ENCODE data around the gene SPPL2B. TPM values are rescaled to one million over a fixed set of nuclear protein-coding genes. Genes with fewer than 3 reads are reported as not detected.
A peak's percentile ranks its signal among the peaks of the same experiment; 100 is the strongest.
"Not testable (repeated sequence)": the region's sequence is repeated elsewhere in the genome, so short reads cannot be mapped to it uniquely, and the experiment has no call there.

SPPL2B gene
- total and polyA plus RNA-seq, 7 experiments from 2014 or later = 11.1 to 150 (median 112) TPM

GRCh38 chr19:2391118-2391725 lies 62.7 kb downstream of the SPPL2B start:
- Mint-ChIP-seq H3K36me3 (no peaks in the 10 kb centered on the region), H3K4me1 (peaks cover 4 to 16% (median 5%) of the 10 kb centered on the region in 7 donors), H3K27me3 (peaks cover 0 to 13% (median 0%) of the 10 kb centered on the region in 5 donors), H3K4me3 (no peak overlapping the region), H3K27ac (peak overlapping the region in 2 of 9 donors; percentile 1 to 91), H3K9me3 (no peaks in the 10 kb centered on the region)
- DNase-seq (peak in 7 of 9 donors; percentile 26 to 59 (median 46)), ATAC-seq (peak; percentile 88)
- Histone ChIP-seq H3K4me1 (ENCODE audit: control insufficient read depth in 2 of 2, insufficient read depth in 2 of 2, low read length in 2 of 2) (no peaks in the 10 kb centered on the region), H3K4me3 (ENCODE audit: low read length) (no peak overlapping the region), H3K36me3 (ENCODE audit: control insufficient read depth in 2 of 3, insufficient read depth in 3 of 3, low read length in 3 of 3) (no peaks in the 10 kb centered on the region), H3K9me3 (ENCODE audit: control insufficient read depth in 2 of 3, low read length in 3 of 3) (no peaks in the 10 kb centered on the region), H3K27ac (ENCODE audit: low read depth, low read length) (no peak overlapping the region), H3K27me3 (ENCODE audit: control insufficient read depth in 2 of 2, insufficient read depth in 2 of 2, low read length in 2 of 2) (no peaks in the 10 kb centered on the region)
- ChIA-PET POLR2A (interaction anchor here (0.9 kb wide), 1 partner anchor 155 kb away, joined by 3 read pairs; the partner anchor contains the start of gene PLEKHJ1), CTCF (interaction anchor here (0.7 to 1.8 kb wide), 9 partner anchors 19 to 302 kb away, joined by 3 to 4 read pairs (median 4); no protein-coding TSS in a partner anchor)
- intact Hi-C loops (cut with micrococcal nuclease) = loop anchor here (1.0 to 5.0 kb wide), 7 partner anchors 36 to 235 kb away; partner anchors contain the start of genes PLEKHJ1 (in 2 of the 2), SF3A2 (in 2 of the 2), LSM7 (in 1 of the 2) and SPPL2B (in 1 of the 2)

GRCh38 chr19:2392366-2392765 lies 63.9 kb downstream of the SPPL2B start:
- peaks cover 0 to 13% (median 0%) of the 10 kb centered on the region in 5 donors for H3K27me3 Mint-ChIP-seq
- ChIA-PET CTCF (interaction anchor here (0.6 to 2.4 kb wide), 12 partner anchors 18 to 301 kb away, joined by 3 to 27 read pairs (median 3); no protein-coding TSS in a partner anchor), POLR2A (interaction anchor here (0.7 to 1.9 kb wide), 5 partner anchors 64 to 309 kb away, joined by 4 to 7 read pairs (median 5); partner anchors contain the start of genes LSM7 and SPPL2B)
- no peaks in the 10 kb centered on the region for H3K4me1 ChIP-seq (ENCODE audit: control insufficient read depth in 2 of 2, insufficient read depth in 2 of 2, low read length in 2 of 2)
- no peaks in the 10 kb centered on the region for H3K9me3 Mint-ChIP-seq
- H3K27ac Mint-ChIP-seq = no peak overlapping the region
- peaks cover 4 to 16% (median 5%) of the 10 kb centered on the region in 7 donors for H3K4me1 Mint-ChIP-seq
- no peak overlapping the region for H3K4me3 Mint-ChIP-seq
- no peak for DNase-seq
- H3K9me3 ChIP-seq (ENCODE audit: control insufficient read depth in 2 of 3, low read length in 3 of 3) = no peaks in the 10 kb centered on the region
- H3K36me3 ChIP-seq (ENCODE audit: control insufficient read depth in 2 of 3, insufficient read depth in 3 of 3, low read length in 3 of 3) = no peaks in the 10 kb centered on the region
- no peaks in the 10 kb centered on the region for H3K36me3 Mint-ChIP-seq
- intact Hi-C loops (cut with micrococcal nuclease) = loop anchor here in 1 of 2 donors (5.0 kb wide), 3 partner anchors 35 to 220 kb away; partner anchors contain the start of gene TIMM13
- H3K4me3 ChIP-seq (ENCODE audit: low read length) = no peak overlapping the region
- no peaks in the 10 kb centered on the region for H3K27me3 ChIP-seq (ENCODE audit: control insufficient read depth in 2 of 2, insufficient read depth in 2 of 2, low read length in 2 of 2)
- ATAC-seq = no peak
- H3K27ac ChIP-seq (ENCODE audit: low read depth, low read length) = no peak overlapping the region

GRCh38 chr19:2392899-2393298 lies 64.4 kb downstream of the SPPL2B start:
- H3K4me3 ChIP-seq (ENCODE audit: low read length); H3K9me3 Mint-ChIP-seq; H3K36me3 Mint-ChIP-seq; ATAC-seq; H3K36me3 ChIP-seq (ENCODE audit: control insufficient read depth in 2 of 3, insufficient read depth in 3 of 3, low read length in 3 of 3); H3K27ac ChIP-seq (ENCODE audit: low read depth, low read length); H3K27ac Mint-ChIP-seq; H3K27me3 ChIP-seq (ENCODE audit: control insufficient read depth in 2 of 2, insufficient read depth in 2 of 2, low read length in 2 of 2); H3K9me3 ChIP-seq (ENCODE audit: control insufficient read depth in 2 of 3, low read length in 3 of 3); H3K4me1 ChIP-seq (ENCODE audit: control insufficient read depth in 2 of 2, insufficient read depth in 2 of 2, low read length in 2 of 2): not testable (repeated sequence)
- POLR2A ChIA-PET = interaction anchor here (0.7 to 3.5 kb wide), 7 partner anchors 65 to 309 kb away, joined by 4 to 12 read pairs (median 5); partner anchors contain the start of genes LSM7 and SPPL2B
- H3K4me3 Mint-ChIP-seq = peak overlapping the region in 1 of 10 donors; percentile 25
- DNase-seq = peak in 1 of 9 donors; percentile 8
- intact Hi-C loops (cut with micrococcal nuclease) = loop anchor here in 1 of 2 donors (5.0 kb wide), 3 partner anchors 34 to 219 kb away; partner anchors contain the start of gene TIMM13
- peaks cover 0 to 13% (median 0%) of the 10 kb centered on the region in 5 donors for H3K27me3 Mint-ChIP-seq
- peaks cover 4 to 16% (median 5%) of the 10 kb centered on the region in 7 donors for H3K4me1 Mint-ChIP-seq
- CTCF ChIA-PET = interaction anchor here (0.6 to 2.4 kb wide), 6 partner anchors 61 to 256 kb away, joined by 3 to 27 read pairs (median 3); no protein-coding TSS in a partner anchor

- POLR2A ChIA-PET = interaction anchor here (0.6 to 3.5 kb wide), 9 partner anchors 21 to 227 kb away, joined by 3 to 12 read pairs (median 4); partner anchors contain the start of genes LMNB2, LSM7 and SPPL2B
Observed at GRCh38 chr19:2394054-2394441, 65.6 kb downstream of the SPPL2B start.

GRCh38 chr19:2394442-2395292 lies 66.2 kb downstream of the SPPL2B start:
- peak overlapping the region in 7 of 10 donors; percentile 45 to 84 (median 73) for H3K4me3 Mint-ChIP-seq
- DNase-seq = peak in 3 of 9 donors; percentile 13 to 31 (median 29)
- POLR2A ChIA-PET = interaction anchor here (0.6 to 3.5 kb wide), 9 partner anchors 22 to 226 kb away, joined by 3 to 12 read pairs (median 4); partner anchors contain the start of genes LMNB2, LSM7 and SPPL2B

More at GRCh38 chr19:2394054-2394441, 65.6 kb downstream of the SPPL2B start:
- ATAC-seq = no peak
- no peak for DNase-seq
- H3K27me3 Mint-ChIP-seq = peaks cover 0 to 13% (median 0%) of the 10 kb centered on the region in 5 donors
- no peaks in the 10 kb centered on the region for H3K9me3 ChIP-seq (ENCODE audit: control insufficient read depth in 2 of 3, low read length in 3 of 3)
- H3K4me3 ChIP-seq (ENCODE audit: low read length) = no peak overlapping the region
- H3K36me3 ChIP-seq (ENCODE audit: control insufficient read depth in 2 of 3, insufficient read depth in 3 of 3, low read length in 3 of 3) = no peaks in the 10 kb centered on the region
- no peak overlapping the region for H3K27ac ChIP-seq (ENCODE audit: low read depth, low read length)
- H3K4me1 ChIP-seq (ENCODE audit: control insufficient read depth in 2 of 2, insufficient read depth in 2 of 2, low read length in 2 of 2) = no peaks in the 10 kb centered on the region
- H3K27ac Mint-ChIP-seq = peak overlapping the region in 3 of 9 donors; percentile 65 to 79 (median 67)
- no peaks in the 10 kb centered on the region for H3K36me3 Mint-ChIP-seq
- H3K4me3 Mint-ChIP-seq = peak overlapping the region in 7 of 10 donors; percentile 28 to 84 (median 73)
- no peaks in the 10 kb centered on the region for H3K27me3 ChIP-seq (ENCODE audit: control insufficient read depth in 2 of 2, insufficient read depth in 2 of 2, low read length in 2 of 2)
- intact Hi-C loops (cut with micrococcal nuclease) = loop anchor here in 1 of 2 donors (5.0 kb wide), 3 partner anchors 33 to 218 kb away; partner anchors contain the start of gene TIMM13
- CTCF ChIA-PET = interaction anchor here (0.5 to 2.4 kb wide), 5 partner anchors 63 to 217 kb away, joined by 3 to 27 read pairs (median 3); no protein-coding TSS in a partner anchor
- no peaks in the 10 kb centered on the region for H3K9me3 Mint-ChIP-seq
- peaks cover 3 to 16% (median 4%) of the 10 kb centered on the region in 7 donors for H3K4me1 Mint-ChIP-seq

More at GRCh38 chr19:2394442-2395292, 66.2 kb downstream of the SPPL2B start:
- peaks cover 3 to 16% (median 4%) of the 10 kb centered on the region in 7 donors for H3K4me1 Mint-ChIP-seq
- peaks cover 0 to 12% (median 0%) of the 10 kb centered on the region in 5 donors for H3K27me3 Mint-ChIP-seq
- H3K9me3 Mint-ChIP-seq = no peaks in the 10 kb centered on the region
- no peaks in the 10 kb centered on the region for H3K36me3 Mint-ChIP-seq
- no peak overlapping the region for H3K4me3 ChIP-seq (ENCODE audit: low read length)
- H3K9me3 ChIP-seq (ENCODE audit: control insufficient read depth in 2 of 3, low read length in 3 of 3) = no peaks in the 10 kb centered on the region
- peak; percentile 67 for ATAC-seq
- H3K4me1 ChIP-seq (ENCODE audit: control insufficient read depth in 2 of 2, insufficient read depth in 2 of 2, low read length in 2 of 2) = no peaks in the 10 kb centered on the region
- peak overlapping the region in 4 of 9 donors; percentile 36 to 78 (median 66) for H3K27ac Mint-ChIP-seq
- intact Hi-C loops (cut with micrococcal nuclease) = loop anchor here in 1 of 2 donors (5.0 kb wide), 3 partner anchors 33 to 218 kb away; partner anchors contain the start of gene TIMM13
- no peak overlapping the region for H3K27ac ChIP-seq (ENCODE audit: low read depth, low read length)
- CTCF ChIA-PET = interaction anchor here (0.5 to 2.4 kb wide), 4 partner anchors 79 to 216 kb away, joined by 3 to 27 read pairs (median 7); no protein-coding TSS in a partner anchor
- H3K36me3 ChIP-seq (ENCODE audit: control insufficient read depth in 2 of 3, insufficient read depth in 3 of 3, low read length in 3 of 3) = no peaks in the 10 kb centered on the region
- H3K27me3 ChIP-seq (ENCODE audit: control insufficient read depth in 2 of 2, insufficient read depth in 2 of 2, low read length in 2 of 2) = no peaks in the 10 kb centered on the region

Data from naive thymus-derived CD4-positive, alpha-beta T cell (primary cell).